MG63 (cell line): ENCODE data around the gene SUPV3L1. TPM values are rescaled to one million over a fixed set of nuclear protein-coding genes. Genes with fewer than 3 reads are reported as not detected.
A peak's percentile ranks its signal among the peaks of the same experiment; 100 is the strongest.
"Not testable (repeated sequence)": the region's sequence is repeated elsewhere in the genome, so short reads cannot be mapped to it uniquely, and the experiment has no call there.

Experiments
- DNase-seq: peaks from one replicate; pipeline ENCODE4 v3.0.0-alpha.2; 2020
- H3K27me3 ChIP-seq: fragments of 250-450 bp; sonication (Bioruptor Pico); 2 replicates; pipeline ENCODE4 v1.5.1; 2020; ENCODE audit warnings: mild to moderate bottlenecking, moderate library complexity
- H3K36me3 ChIP-seq: fragments of 250-450 bp; sonication (Bioruptor Pico); 2 replicates; pipeline ENCODE4 v1.5.1; 2020; ENCODE audit warnings: mild to moderate bottlenecking, moderate library complexity
- H3K4me3 ChIP-seq: fragments of 250-450 bp; sonication (Bioruptor Pico); 2 replicates; pipeline ENCODE4 v1.5.1; 2020; ENCODE audit warnings: mild to moderate bottlenecking, moderate library complexity
- H3K9me3 ChIP-seq: fragments of 250-450 bp; sonication (Bioruptor Pico); 2 replicates; pipeline ENCODE4 v1.5.1; 2020; ENCODE audit warnings: mild to moderate bottlenecking, moderate library complexity
- total RNA-seq: library from RNA; depleted of rRNA; stranded (reverse); fragments of >200 nt; shearing (Covaris generic); gene quantifications from 2 replicates; pipeline ENCODE4 v1.2.3, GENCODE V29; 2014; ENCODE audit warnings: low replicate concordance; rRNA removed

The SUPV3L1 gene
- total RNA-seq, 1 experiment from 2014 or later, result 21.2 TPM

GRCh38 chr10:69240455-69240854, 60.4 kb downstream of the SUPV3L1 start:
- H3K4me3 ChIP-seq, result no peak overlapping the region
- H3K27me3 ChIP-seq, result no peaks in the 10 kb centered on the region
- H3K9me3 ChIP-seq, result no peaks in the 10 kb centered on the region
- DNase-seq, result no peak
- no peaks in the 10 kb centered on the region for H3K36me3 ChIP-seq

- no peaks in the 10 kb centered on the region for H3K36me3 ChIP-seq
- H3K4me3 ChIP-seq, result no peak overlapping the region
- no peaks in the 10 kb centered on the region for H3K27me3 ChIP-seq
- DNase-seq, result peak; percentile 85
- no peaks in the 10 kb centered on the region for H3K9me3 ChIP-seq
Observed at GRCh38 chr10:69241575-69241974, 61.5 kb downstream of the SUPV3L1 start.

GRCh38 chr10:69242040-69242851, 62.2 kb downstream of the SUPV3L1 start:
- Histone ChIP-seq H3K9me3 (no peaks in the 10 kb centered on the region), H3K27me3 (no peaks in the 10 kb centered on the region), H3K4me3 (no peak overlapping the region), H3K36me3 (no peaks in the 10 kb centered on the region)
- no peak for DNase-seq

GRCh38 chr10:69242852-69243212, 62.8 kb downstream of the SUPV3L1 start:
- no peaks in the 10 kb centered on the region for H3K9me3 ChIP-seq
- DNase-seq, result no peak
- no peaks in the 10 kb centered on the region for H3K27me3 ChIP-seq
- H3K36me3 ChIP-seq, result no peaks in the 10 kb centered on the region
- no peak overlapping the region for H3K4me3 ChIP-seq

GRCh38 chr10:69243817-69244216, 63.8 kb downstream of the SUPV3L1 start:
- H3K9me3 ChIP-seq, result no peaks in the 10 kb centered on the region
- no peaks in the 10 kb centered on the region for H3K27me3 ChIP-seq
- no peaks in the 10 kb centered on the region for H3K36me3 ChIP-seq
- H3K4me3 ChIP-seq, result no peak overlapping the region
- no peak for DNase-seq

GRCh38 chr10:69246036-69246435, 66.0 kb downstream of the SUPV3L1 start:
- Histone ChIP-seq H3K36me3 (no peaks in the 10 kb centered on the region), H3K4me3 (no peak overlapping the region), H3K27me3 (no peaks in the 10 kb centered on the region), H3K9me3 (no peaks in the 10 kb centered on the region)
- DNase-seq, result no peak

- no peak for DNase-seq
- no peak overlapping the region for H3K4me3 ChIP-seq
Observed at GRCh38 chr10:69246581-69247312, 66.7 kb downstream of the SUPV3L1 start.

GRCh38 chr10:69247313-69247710, 67.3 kb downstream of the SUPV3L1 start:
- no peaks in the 10 kb centered on the region for H3K36me3 ChIP-seq
- no peak overlapping the region for H3K4me3 ChIP-seq
- no peak for DNase-seq
- H3K27me3 ChIP-seq, result no peaks in the 10 kb centered on the region
- H3K9me3 ChIP-seq, result no peaks in the 10 kb centered on the region

More at GRCh38 chr10:69246581-69247312, 66.7 kb downstream of the SUPV3L1 start:
- H3K27me3 ChIP-seq, result no peaks in the 10 kb centered on the region
- H3K9me3 ChIP-seq, result no peaks in the 10 kb centered on the region
- H3K36me3 ChIP-seq, result no peaks in the 10 kb centered on the region

GRCh38 chr10:69248117-69248730, 68.2 kb downstream of the SUPV3L1 start:
- DNase-seq, result no peak
- Histone ChIP-seq H3K27me3 (no peaks in the 10 kb centered on the region), H3K9me3 (no peaks in the 10 kb centered on the region), H3K36me3 (no peaks in the 10 kb centered on the region), H3K4me3 (no peak overlapping the region)

GRCh38 chr10:69250041-69250440, 70.0 kb downstream of the SUPV3L1 start:
- no peak for DNase-seq
- Histone ChIP-seq H3K27me3 (no peaks in the 10 kb centered on the region), H3K9me3 (no peaks in the 10 kb centered on the region), H3K4me3 (no peak overlapping the region), H3K36me3 (no peaks in the 10 kb centered on the region)

- not testable (repeated sequence) for H3K4me3 ChIP-seq, H3K27me3 ChIP-seq, H3K36me3 ChIP-seq, H3K9me3 ChIP-seq, DNase-seq
Observed at GRCh38 chr10:69251417-69251816, 71.4 kb downstream of the SUPV3L1 start.

- Histone ChIP-seq H3K36me3 (no peaks in the 10 kb centered on the region), H3K9me3 (no peaks in the 10 kb centered on the region), H3K4me3 (no peak overlapping the region), H3K27me3 (no peaks in the 10 kb centered on the region)
- DNase-seq, result no peak
Observed at GRCh38 chr10:69253171-69253570, 73.1 kb downstream of the SUPV3L1 start.

GRCh38 chr10:69254877-69255276, 74.8 kb downstream of the SUPV3L1 start:
- Histone ChIP-seq H3K9me3 (no peaks in the 10 kb centered on the region), H3K4me3 (no peak overlapping the region), H3K36me3 (no peaks in the 10 kb centered on the region), H3K27me3 (no peaks in the 10 kb centered on the region)
- DNase-seq, result no peak

Other genes with a start within 250 kb of the SUPV3L1 start
- 68.3 and 94.6 TPM in 2 replicates for gene DDX21, start 224.1 kb upstream of the SUPV3L1 start, total RNA-seq
- 40.4 and 43.5 TPM in 2 replicates for gene KIFBP, start 191.4 kb upstream of the SUPV3L1 start, total RNA-seq
- gene SRGN, start 92.1 kb upstream of the SUPV3L1 start, total RNA-seq, result 10.2 and 19.6 TPM in 2 replicates
- 19.0 and 22.3 TPM in 2 replicates for gene VPS26A, start 56.1 kb upstream of the SUPV3L1 start, total RNA-seq
- 0.20 TPM in 1 of 2 replicates, not detected in the other for gene HKDC1, start 40.1 kb downstream of the SUPV3L1 start, total RNA-seq
- gene HK1, start 98.3 kb downstream of the SUPV3L1 start, total RNA-seq, result 72.2 and 83.2 TPM in 2 replicates
- gene TACR2, start 236.7 kb downstream of the SUPV3L1 start, total RNA-seq, result not detected in 2 replicates